ENCODE results near the gene KPTN.

Gene KPTN

GRCh38 chr19:47469719-47470118, 14.3 kb downstream of the KPTN start:
- DNase-seq (ENCODE audit: low spot score): no peak

- no peak for DNase-seq (ENCODE audit: low spot score)
Measured at GRCh38 chr19:47469363-47469700, 14.7 kb downstream of the KPTN start.

GRCh38 chr19:47467914-47468313, 16.1 kb downstream of the KPTN start:
- DNase-seq (ENCODE audit: low spot score): no peak

- no peak for DNase-seq (ENCODE audit: low spot score)
Measured at GRCh38 chr19:47465957-47466356, 18.1 kb downstream of the KPTN start.

GRCh38 chr19:47464675-47465419, 19.2 kb downstream of the KPTN start:
- no peak for DNase-seq (ENCODE audit: low spot score)

- no peak for DNase-seq (ENCODE audit: low spot score)
Measured at GRCh38 chr19:47461876-47462275, 22.1 kb downstream of the KPTN start.

- DNase-seq (ENCODE audit: low spot score): no peak
Measured at GRCh38 chr19:47459477-47459876, 24.5 kb downstream of the KPTN start.

- DNase-seq (ENCODE audit: low spot score): no peak
Measured at GRCh38 chr19:47458672-47459071, 25.3 kb downstream of the KPTN start.

GRCh38 chr19:47456721-47457474, 27.1 kb downstream of the KPTN start:
- DNase-seq (ENCODE audit: low spot score): no peak

- DNase-seq (ENCODE audit: low spot score): no peak
Measured at GRCh38 chr19:47450478-47450877, 33.5 kb downstream of the KPTN start.

GRCh38 chr19:47448360-47448727, 35.7 kb downstream of the KPTN start:
- DNase-seq (ENCODE audit: low spot score): no peak

- peak; percentile 65 for DNase-seq (ENCODE audit: low spot score)
Measured at GRCh38 chr19:47447470-47448359, 36.3 kb downstream of the KPTN start.

GRCh38 chr19:47446534-47447469, 37.2 kb downstream of the KPTN start:
- peak; percentile 43 for DNase-seq (ENCODE audit: low spot score)

- no peak for DNase-seq (ENCODE audit: low spot score)
Measured at GRCh38 chr19:47445937-47446402, 38.0 kb downstream of the KPTN start.

- DNase-seq (ENCODE audit: low spot score): no peak
Measured at GRCh38 chr19:47445527-47445926, 38.5 kb downstream of the KPTN start.

- DNase-seq (ENCODE audit: low spot score): no peak
Measured at GRCh38 chr19:47444388-47444821, 39.6 kb downstream of the KPTN start.

- DNase-seq (ENCODE audit: low spot score): no peak
Measured at GRCh38 chr19:47443331-47443730, 40.7 kb downstream of the KPTN start.

GRCh38 chr19:47438793-47439220, 45.2 kb downstream of the KPTN start:
- DNase-seq (ENCODE audit: low spot score): no peak

GRCh38 chr19:47437500-47437899, 46.5 kb downstream of the KPTN start:
- DNase-seq (ENCODE audit: low spot score): no peak

GRCh38 chr19:47436712-47437401, 47.2 kb downstream of the KPTN start:
- peak; percentile 60 for DNase-seq (ENCODE audit: low spot score)
